Astrocyte (in vitro differentiated cells and primary cell): ENCODE measurements around the gene CCL19. TPM values are rescaled to one million over a fixed set of nuclear protein-coding genes. Genes with fewer than 3 reads are reported as not detected.

ENCODE experiments used
- DNase-seq: peaks from one replicate; pipeline ENCODE4 v3.0.0-alpha.2; 2010; ENCODE audit warnings: low read depth
- FAIRE-seq: peaks from 2 replicates; lab custom pipeline; 2011; peaks lifted over from hg19 to GRCh38; lab: Jason Lieb, UNC
- H2AFZ ChIP-seq: 2 replicates; pipeline ENCODE4 v1.6.0; 2012; ENCODE audit warnings: low read depth, low read length, inconsistent platforms
- H3K27ac ChIP-seq: 2 replicates; pipeline ENCODE4 v1.5.1; 2011; ENCODE audit warnings: low read depth, low read length, inconsistent platforms
- H3K27me3 ChIP-seq: 2 replicates; pipeline ENCODE4 v1.6.0; 2011; ENCODE audit warnings: low read length, inconsistent platforms; ENCODE audit not compliant: insufficient read depth
- H3K36me3 ChIP-seq: 2 replicates; pipeline ENCODE4 v1.5.1; 2011; ENCODE audit warnings: low read length, inconsistent platforms; ENCODE audit not compliant: insufficient read depth
- H3K4me1 ChIP-seq: 2 replicates; pipeline ENCODE4 v1.5.1; 2011; ENCODE audit warnings: low read length, inconsistent platforms; ENCODE audit not compliant: insufficient read depth
- H3K4me2 ChIP-seq: 2 replicates; pipeline ENCODE4 v1.6.0; 2012; ENCODE audit warnings: low read length, inconsistent platforms
- H3K4me3 ChIP-seq: 2 replicates; pipeline ENCODE4 v1.5.1; 2011; ENCODE audit warnings: low read depth, mild to moderate bottlenecking, low read length, inconsistent platforms; ENCODE audit not compliant: insufficient read depth
- H3K79me2 ChIP-seq: 2 replicates; pipeline ENCODE4 v1.6.0; 2012; ENCODE audit warnings: mild to moderate bottlenecking, low read length, inconsistent platforms; ENCODE audit not compliant: insufficient read depth
- H3K9ac ChIP-seq: 2 replicates; pipeline ENCODE4 v1.6.0; 2012; ENCODE audit warnings: mild to moderate bottlenecking, low read length, inconsistent platforms
- H3K9me3 ChIP-seq: 2 replicates; pipeline ENCODE4 v1.5.1; 2012; ENCODE audit warnings: low read depth, mild to moderate bottlenecking, low read length, inconsistent platforms; ENCODE audit not compliant: insufficient read depth
- H4K20me1 ChIP-seq: 2 replicates; pipeline ENCODE4 v1.6.0; 2012; ENCODE audit warnings: low read length, inconsistent platforms; ENCODE audit not compliant: insufficient read depth
- H3K27ac Mint-ChIP-seq: one replicate; pipeline ENCODE4 v1.8.0; 2021; ENCODE audit warnings: mild to moderate bottlenecking, mixed read lengths; ENCODE audit not compliant: unreplicated experiment
- H3K27me3 Mint-ChIP-seq: one replicate; pipeline ENCODE4 v1.8.0; 2021; ENCODE audit warnings: low read depth, mixed read lengths; ENCODE audit not compliant: unreplicated experiment
- H3K36me3 Mint-ChIP-seq: one replicate; pipeline ENCODE4 v1.8.0; 2021; ENCODE audit warnings: low read depth, mixed read lengths; ENCODE audit not compliant: unreplicated experiment
- H3K4me1 Mint-ChIP-seq: one replicate; pipeline ENCODE4 v1.8.0; 2021; ENCODE audit warnings: low read depth, mixed read lengths; ENCODE audit not compliant: unreplicated experiment
- H3K4me3 Mint-ChIP-seq: one replicate; pipeline ENCODE4 v1.8.0; 2021; ENCODE audit warnings: mild to moderate bottlenecking, moderate library complexity, mixed read lengths; ENCODE audit not compliant: unreplicated experiment
- H3K9me3 Mint-ChIP-seq: one replicate; pipeline ENCODE4 v1.8.0; 2021; ENCODE audit warnings: mild to moderate bottlenecking, mixed read lengths; ENCODE audit not compliant: unreplicated experiment
- EZH2 ChIP-seq: IDR thresholded peaks from 2 replicates; pipeline ENCODE4 v1.6.1; 2012; ENCODE audit warnings: mild to moderate bottlenecking, low read length, inconsistent platforms; ENCODE audit not compliant: insufficient read depth
- total RNA-seq: library from RNA; stranded (reverse); gene quantifications from 2 replicates; pipeline ENCODE4 v1.2.1, GENCODE V29; 2021
- TF ChIP-seq, protein P1 (sequence below): IDR thresholded peaks from 2 replicates; pipeline ENCODE4 v1.5.1; 2011; ENCODE audit warnings: low read depth, mild to moderate bottlenecking, inconsistent platforms, low read length, moderate library complexity; ENCODE audit not compliant: insufficient read depth

CCL19 gene
- total RNA-seq, 1 donor from 2014 or later, result not detected

DNA sequence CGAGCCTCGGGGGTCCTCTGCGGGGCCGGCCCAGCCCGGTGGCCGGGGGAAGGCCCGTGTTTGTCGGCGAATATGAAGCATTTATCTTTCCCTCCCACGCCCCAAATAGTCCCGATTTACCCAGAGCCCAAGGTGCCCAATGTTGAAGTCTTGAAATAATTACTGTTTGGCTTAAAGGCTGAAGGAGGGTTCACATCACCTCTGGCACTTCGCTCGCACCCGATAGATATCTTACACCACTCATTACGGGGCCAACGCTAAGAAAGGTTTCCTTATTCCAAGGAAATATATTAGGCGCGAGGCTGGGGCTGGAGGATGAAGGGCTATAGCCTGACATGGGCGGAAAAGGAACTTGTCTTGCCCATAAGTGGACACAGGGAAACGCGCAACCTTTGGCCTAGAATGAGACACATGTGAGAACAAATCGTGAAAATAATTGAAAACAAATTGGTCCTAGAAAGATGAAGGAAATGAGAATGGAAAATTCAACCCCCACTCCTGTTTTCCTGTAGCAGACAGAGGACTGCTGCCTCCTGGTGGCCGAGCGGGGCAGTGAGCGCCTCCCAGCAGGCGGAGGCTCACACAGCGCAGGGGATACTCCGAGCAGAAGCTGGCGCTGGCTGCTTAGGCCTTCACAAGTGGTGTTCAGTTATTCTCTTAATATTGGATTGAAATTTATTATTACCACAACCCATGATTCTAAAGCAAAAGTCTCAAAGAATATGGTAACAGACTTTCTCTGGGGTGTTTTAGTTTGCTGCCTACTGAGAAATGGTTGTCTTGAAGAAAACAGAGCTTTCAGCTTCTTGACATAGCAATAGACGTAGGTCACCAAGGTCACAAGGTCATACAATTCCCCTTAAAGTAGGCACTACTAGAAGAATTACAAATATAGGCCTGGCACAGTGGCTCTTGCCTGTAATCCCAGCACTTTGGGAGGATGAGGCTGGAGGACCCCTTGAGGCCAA, 11.0 kb upstream of the CCL19 start:
- H3K4me3 ChIP-seq, result peak overlapping the region; percentile 68
- H3K4me2 ChIP-seq, result peak overlapping the region; percentile 99
- FAIRE-seq (peak; percentile 39), DNase-seq (peak; percentile 47)
- H3K27me3 ChIP-seq, result peaks cover 23% of the 10 kb centered on the region
- H3K9me3 ChIP-seq, result no peaks in the 10 kb centered on the region
- H3K36me3 ChIP-seq, result no peaks in the 10 kb centered on the region
- Mint-ChIP-seq H3K36me3 (no peaks in the 10 kb centered on the region), H3K4me1 (no peaks in the 10 kb centered on the region), H3K9me3 (peaks cover 2% of the 10 kb centered on the region), H3K27me3 (peaks cover 45% of the 10 kb centered on the region), H3K27ac (no peak overlapping the region), H3K4me3 (peak overlapping the region; percentile 79)
- H3K27ac ChIP-seq, result no peak overlapping the region
- H3K4me1 ChIP-seq, result no peaks in the 10 kb centered on the region
- no peaks in the 10 kb centered on the region for H4K20me1 ChIP-seq
- no peak for TF ChIP-seq EZH2
- TF ChIP-seq, protein P1, sequence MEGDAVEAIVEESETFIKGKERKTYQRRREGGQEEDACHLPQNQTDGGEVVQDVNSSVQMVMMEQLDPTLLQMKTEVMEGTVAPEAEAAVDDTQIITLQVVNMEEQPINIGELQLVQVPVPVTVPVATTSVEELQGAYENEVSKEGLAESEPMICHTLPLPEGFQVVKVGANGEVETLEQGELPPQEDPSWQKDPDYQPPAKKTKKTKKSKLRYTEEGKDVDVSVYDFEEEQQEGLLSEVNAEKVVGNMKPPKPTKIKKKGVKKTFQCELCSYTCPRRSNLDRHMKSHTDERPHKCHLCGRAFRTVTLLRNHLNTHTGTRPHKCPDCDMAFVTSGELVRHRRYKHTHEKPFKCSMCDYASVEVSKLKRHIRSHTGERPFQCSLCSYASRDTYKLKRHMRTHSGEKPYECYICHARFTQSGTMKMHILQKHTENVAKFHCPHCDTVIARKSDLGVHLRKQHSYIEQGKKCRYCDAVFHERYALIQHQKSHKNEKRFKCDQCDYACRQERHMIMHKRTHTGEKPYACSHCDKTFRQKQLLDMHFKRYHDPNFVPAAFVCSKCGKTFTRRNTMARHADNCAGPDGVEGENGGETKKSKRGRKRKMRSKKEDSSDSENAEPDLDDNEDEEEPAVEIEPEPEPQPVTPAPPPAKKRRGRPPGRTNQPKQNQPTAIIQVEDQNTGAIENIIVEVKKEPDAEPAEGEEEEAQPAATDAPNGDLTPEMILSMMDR, result peak; percentile 97
- H2AFZ ChIP-seq, result peak overlapping the region; percentile 87
- H3K79me2 ChIP-seq, result no peaks in the 10 kb centered on the region
- H3K9ac ChIP-seq, result peak overlapping the region; percentile 67

DNA sequence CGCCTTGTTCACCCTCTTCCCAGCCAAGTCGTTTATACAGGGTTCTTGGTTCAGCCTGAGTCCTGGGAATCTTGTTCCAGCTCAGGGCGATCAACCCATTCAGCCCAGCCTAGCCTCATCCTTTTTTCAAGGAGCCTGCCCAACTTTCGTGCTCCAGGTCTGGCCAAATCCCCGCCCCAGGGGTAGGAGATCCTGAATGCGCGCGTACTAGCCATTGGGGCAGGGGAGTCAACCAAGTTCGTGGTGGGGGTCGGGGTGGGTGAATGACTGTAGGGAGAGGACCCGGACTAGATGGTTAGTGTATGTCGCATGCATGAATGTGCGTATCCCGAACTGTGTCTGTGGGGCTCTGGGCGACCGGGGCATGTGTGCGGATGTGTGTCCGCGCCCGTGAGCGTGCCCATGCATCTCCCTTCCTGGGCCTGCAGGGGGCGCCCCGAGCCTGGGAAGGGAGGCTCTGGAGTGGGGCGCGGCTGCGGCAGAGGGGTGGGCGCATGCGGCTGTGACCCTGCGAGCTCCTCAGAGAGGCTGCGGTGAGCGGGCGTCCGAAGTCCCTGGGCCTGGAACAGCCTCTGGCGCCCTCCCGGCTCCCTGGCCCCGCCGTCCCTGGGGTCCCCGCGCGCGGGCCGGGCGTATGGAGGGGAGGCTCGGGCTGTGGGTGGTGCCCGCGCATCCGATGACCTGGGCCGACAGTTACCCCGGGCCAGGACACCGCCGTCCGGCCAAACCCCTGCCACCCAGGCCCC, 10.1 kb upstream of the CCL19 start:
- peaks cover 2% of the 10 kb centered on the region for H3K9me3 Mint-ChIP-seq
- TF ChIP-seq, protein P1, result peak; percentile 47
- no peak for TF ChIP-seq EZH2
- H3K27me3 ChIP-seq, result peaks cover 23% of the 10 kb centered on the region
- H4K20me1 ChIP-seq, result no peaks in the 10 kb centered on the region
- H3K4me3 ChIP-seq, result peak overlapping the region; percentile 68
- DNase-seq (peak; percentile 3), FAIRE-seq (no peak)
- no peaks in the 10 kb centered on the region for H3K9me3 ChIP-seq
- peak overlapping the region; percentile 72 for H3K4me3 Mint-ChIP-seq
- no peaks in the 10 kb centered on the region for H3K36me3 ChIP-seq
- no peak overlapping the region for H3K27ac ChIP-seq
- no peak overlapping the region for H3K27ac Mint-ChIP-seq
- H2AFZ ChIP-seq, result peak overlapping the region; percentile 87
- H3K79me2 ChIP-seq, result no peaks in the 10 kb centered on the region
- H3K4me2 ChIP-seq, result peak overlapping the region; percentile 99
- peak overlapping the region; percentile 67 for H3K9ac ChIP-seq
- no peaks in the 10 kb centered on the region for H3K36me3 Mint-ChIP-seq
- H3K4me1 Mint-ChIP-seq, result no peaks in the 10 kb centered on the region
- no peaks in the 10 kb centered on the region for H3K4me1 ChIP-seq
- H3K27me3 Mint-ChIP-seq, result peaks cover 44% of the 10 kb centered on the region
